Lower leg skin (tissue), 3 donors: ENCODE results near the gene RBKS.

Experiments used
- POLR2A ChIP-seq, 2 donors: fragments of 450-650 bp; IDR thresholded peaks; one replicate each; pipeline ENCODE4 v1.6.1; 2016 to 2017; ENCODE audit warnings: antibody characterized with exemption in 2 of 2, mild to moderate bottlenecking in 1 of 2, moderate library complexity in 1 of 2
- TF ChIP-seq, protein P1 (sequence below), 3 donors: fragments of 450-650 bp; IDR thresholded peaks; one replicate each; pipeline ENCODE4 v1.5.1; 2016; ENCODE audit warnings: antibody characterized with exemption in 3 of 3, mild to moderate bottlenecking in 3 of 3, moderate library complexity in 2 of 3

DNA sequence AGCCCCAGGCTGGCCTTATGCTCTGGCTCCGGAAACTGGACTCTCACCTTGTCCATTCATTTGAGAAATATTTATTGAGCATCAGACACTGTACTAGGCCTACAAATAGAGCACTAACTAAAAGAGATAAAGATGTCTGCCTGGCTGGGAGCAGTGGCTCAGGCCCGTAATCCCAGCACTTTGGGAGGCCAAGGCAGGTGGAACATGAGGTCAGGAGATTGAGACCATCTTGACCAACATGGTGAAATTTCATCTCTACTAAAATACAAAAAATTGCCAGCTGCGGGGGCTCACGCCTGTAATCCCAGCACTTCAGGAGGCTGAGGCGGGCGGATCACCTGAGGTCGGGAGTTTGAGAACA, 126.3 kb downstream of the RBKS start:
- TF ChIP-seq, protein P1, sequence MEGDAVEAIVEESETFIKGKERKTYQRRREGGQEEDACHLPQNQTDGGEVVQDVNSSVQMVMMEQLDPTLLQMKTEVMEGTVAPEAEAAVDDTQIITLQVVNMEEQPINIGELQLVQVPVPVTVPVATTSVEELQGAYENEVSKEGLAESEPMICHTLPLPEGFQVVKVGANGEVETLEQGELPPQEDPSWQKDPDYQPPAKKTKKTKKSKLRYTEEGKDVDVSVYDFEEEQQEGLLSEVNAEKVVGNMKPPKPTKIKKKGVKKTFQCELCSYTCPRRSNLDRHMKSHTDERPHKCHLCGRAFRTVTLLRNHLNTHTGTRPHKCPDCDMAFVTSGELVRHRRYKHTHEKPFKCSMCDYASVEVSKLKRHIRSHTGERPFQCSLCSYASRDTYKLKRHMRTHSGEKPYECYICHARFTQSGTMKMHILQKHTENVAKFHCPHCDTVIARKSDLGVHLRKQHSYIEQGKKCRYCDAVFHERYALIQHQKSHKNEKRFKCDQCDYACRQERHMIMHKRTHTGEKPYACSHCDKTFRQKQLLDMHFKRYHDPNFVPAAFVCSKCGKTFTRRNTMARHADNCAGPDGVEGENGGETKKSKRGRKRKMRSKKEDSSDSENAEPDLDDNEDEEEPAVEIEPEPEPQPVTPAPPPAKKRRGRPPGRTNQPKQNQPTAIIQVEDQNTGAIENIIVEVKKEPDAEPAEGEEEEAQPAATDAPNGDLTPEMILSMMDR (IDR thresholded peaks at IDR 0.05): no peak
- TF ChIP-seq POLR2A (IDR thresholded peaks at IDR 0.05): no peak
